ENCODE measurements around the gene SDC3.

SDC3 gene

GRCh38 chr1:30908696-30909364 is at the start of gene SDC3:
SDC3 (minus strand) TSS chr1:30908758; CDS start chr1:30908586, 172 bp downstream.
- TF ChIP-seq CTCF (IDR thresholded peaks at IDR 0.05; ENCODE audit: borderline replicate concordance, control extremely low read depth, extremely low read depth, insufficient read depth, missing control alignments), result no peak
- DNase-seq (ENCODE audit: low spot score), result peak; percentile 66
- in situ Hi-C loops (cut with MboI; ENCODE audit: low sequenced_read_pairs, unreplicated experiment), result no loop called here

GRCh38 chr1:30957560-30958222 is 49.1 kb upstream of the SDC3 start:
- in situ Hi-C loops (cut with MboI; ENCODE audit: low sequenced_read_pairs, unreplicated experiment), result no loop called here
- DNase-seq (ENCODE audit: low spot score), result peak; percentile 29
- no peak for TF ChIP-seq CTCF (IDR thresholded peaks at IDR 0.05; ENCODE audit: borderline replicate concordance, control extremely low read depth, extremely low read depth, insufficient read depth, missing control alignments)

- in situ Hi-C loops (cut with MboI; ENCODE audit: low sequenced_read_pairs, unreplicated experiment), result no loop called here
- TF ChIP-seq CTCF (IDR thresholded peaks at IDR 0.05; ENCODE audit: borderline replicate concordance, control extremely low read depth, extremely low read depth, insufficient read depth, missing control alignments), result no peak
- no peak for DNase-seq (ENCODE audit: low spot score)
Observed at GRCh38 chr1:30955448-30956015, 47.0 kb upstream of the SDC3 start.

GRCh38 chr1:30953685-30954084 is 45.1 kb upstream of the SDC3 start:
- no peak for TF ChIP-seq CTCF (IDR thresholded peaks at IDR 0.05; ENCODE audit: borderline replicate concordance, control extremely low read depth, extremely low read depth, insufficient read depth, missing control alignments)
- in situ Hi-C loops (cut with MboI; ENCODE audit: low sequenced_read_pairs, unreplicated experiment), result no loop called here

GRCh38 chr1:30952098-30952497 is 43.5 kb upstream of the SDC3 start:
- no peak for DNase-seq (ENCODE audit: low spot score)
- in situ Hi-C loops (cut with MboI; ENCODE audit: low sequenced_read_pairs, unreplicated experiment), result no loop called here
- TF ChIP-seq CTCF (IDR thresholded peaks at IDR 0.05; ENCODE audit: borderline replicate concordance, control extremely low read depth, extremely low read depth, insufficient read depth, missing control alignments), result no peak

More at GRCh38 chr1:30953685-30954084, 45.1 kb upstream of the SDC3 start:
- DNase-seq (ENCODE audit: low spot score), result no peak

- in situ Hi-C loops (cut with MboI; ENCODE audit: low sequenced_read_pairs, unreplicated experiment), result no loop called here
- TF ChIP-seq CTCF (IDR thresholded peaks at IDR 0.05; ENCODE audit: borderline replicate concordance, control extremely low read depth, extremely low read depth, insufficient read depth, missing control alignments), result no peak
Observed at GRCh38 chr1:30950700-30951099, 42.1 kb upstream of the SDC3 start.

More at GRCh38 chr1:30950700-30951099, 42.1 kb upstream of the SDC3 start:
- DNase-seq (ENCODE audit: low spot score), result no peak
